ENCODE measurements around the gene CNTNAP2.

Gene CNTNAP2

GRCh38 chr7:146285418-146285817 lies 168.8 kb downstream of the CNTNAP2 start:
- no peaks in the 10 kb centered on the region for H3K36me3 ChIP-seq (ENCODE audit: insufficient read depth, insufficient read length, low read length)
- no peaks in the 10 kb centered on the region for H3K4me1 ChIP-seq (ENCODE audit: insufficient read depth, insufficient read length)
- no peak for TF ChIP-seq SUZ12 (IDR thresholded peaks at IDR 0.05; ENCODE audit: extremely low read depth, insufficient read depth, insufficient read length)
- TF ChIP-seq YY1 (IDR thresholded peaks at IDR 0.05; ENCODE audit: insufficient read depth, insufficient read length): no peak
- TF ChIP-seq ZNF274 (IDR thresholded peaks at IDR 0.05; ENCODE audit: low read depth, low read length): no peak
- H3K9ac ChIP-seq (ENCODE audit: insufficient read length, low read depth): no peak overlapping the region
- no peak overlapping the region for H3K4me3 ChIP-seq (ENCODE audit: insufficient read length, low read depth)
- no peaks in the 10 kb centered on the region for H3K9me3 ChIP-seq (ENCODE audit: insufficient read depth, low read length)
- H3K27me3 ChIP-seq (ENCODE audit: insufficient read depth, insufficient read length): no peaks in the 10 kb centered on the region
- DNase-seq (ENCODE audit: low read depth, low spot score): no peak

GRCh38 chr7:146290746-146291145 lies 174.1 kb downstream of the CNTNAP2 start:
- TF ChIP-seq YY1 (IDR thresholded peaks at IDR 0.05; ENCODE audit: insufficient read depth, insufficient read length) (no peak), ZNF274 (IDR thresholded peaks at IDR 0.05; ENCODE audit: low read depth, low read length) (no peak), SUZ12 (IDR thresholded peaks at IDR 0.05; ENCODE audit: extremely low read depth, insufficient read depth, insufficient read length) (no peak)
- H3K36me3 ChIP-seq (ENCODE audit: insufficient read depth, insufficient read length, low read length): no peaks in the 10 kb centered on the region
- no peaks in the 10 kb centered on the region for H3K9me3 ChIP-seq (ENCODE audit: insufficient read depth, low read length)
- no peak overlapping the region for H3K4me3 ChIP-seq (ENCODE audit: insufficient read length, low read depth)
- H3K4me1 ChIP-seq (ENCODE audit: insufficient read depth, insufficient read length): no peaks in the 10 kb centered on the region
- no peak for DNase-seq (ENCODE audit: low read depth, low spot score)
- no peaks in the 10 kb centered on the region for H3K27me3 ChIP-seq (ENCODE audit: insufficient read depth, insufficient read length)
- no peak overlapping the region for H3K9ac ChIP-seq (ENCODE audit: insufficient read length, low read depth)

- Histone ChIP-seq H3K4me1 (ENCODE audit: insufficient read depth, insufficient read length) (no peaks in the 10 kb centered on the region), H3K4me3 (ENCODE audit: insufficient read length, low read depth) (no peak overlapping the region), H3K9ac (ENCODE audit: insufficient read length, low read depth) (no peak overlapping the region), H3K36me3 (ENCODE audit: insufficient read depth, insufficient read length, low read length) (no peaks in the 10 kb centered on the region), H3K9me3 (ENCODE audit: insufficient read depth, low read length) (no peaks in the 10 kb centered on the region), H3K27me3 (ENCODE audit: insufficient read depth, insufficient read length) (no peaks in the 10 kb centered on the region)
- TF ChIP-seq SUZ12 (IDR thresholded peaks at IDR 0.05; ENCODE audit: extremely low read depth, insufficient read depth, insufficient read length) (no peak), YY1 (IDR thresholded peaks at IDR 0.05; ENCODE audit: insufficient read depth, insufficient read length) (no peak), ZNF274 (IDR thresholded peaks at IDR 0.05; ENCODE audit: low read depth, low read length) (no peak)
- DNase-seq (ENCODE audit: low read depth, low spot score): no peak
Observed at GRCh38 chr7:146291900-146292299, 175.3 kb downstream of the CNTNAP2 start.

- no peak for TF ChIP-seq YY1 (IDR thresholded peaks at IDR 0.05; ENCODE audit: insufficient read depth, insufficient read length)
- no peak for TF ChIP-seq ZNF274 (IDR thresholded peaks at IDR 0.05; ENCODE audit: low read depth, low read length)
- TF ChIP-seq SUZ12 (IDR thresholded peaks at IDR 0.05; ENCODE audit: extremely low read depth, insufficient read depth, insufficient read length): no peak
- Histone ChIP-seq H3K4me3 (ENCODE audit: insufficient read length, low read depth) (no peak overlapping the region), H3K36me3 (ENCODE audit: insufficient read depth, insufficient read length, low read length) (no peaks in the 10 kb centered on the region), H3K9me3 (ENCODE audit: insufficient read depth, low read length) (no peaks in the 10 kb centered on the region), H3K27me3 (ENCODE audit: insufficient read depth, insufficient read length) (no peaks in the 10 kb centered on the region), H3K4me1 (ENCODE audit: insufficient read depth, insufficient read length) (no peaks in the 10 kb centered on the region), H3K9ac (ENCODE audit: insufficient read length, low read depth) (no peak overlapping the region)
- no peak for DNase-seq (ENCODE audit: low read depth, low spot score)
Observed at GRCh38 chr7:146296028-146296427, 179.4 kb downstream of the CNTNAP2 start.

GRCh38 chr7:146314962-146315361 lies 198.4 kb downstream of the CNTNAP2 start:
- no peak overlapping the region for H3K4me3 ChIP-seq (ENCODE audit: insufficient read length, low read depth)
- no peaks in the 10 kb centered on the region for H3K27me3 ChIP-seq (ENCODE audit: insufficient read depth, insufficient read length)
- no peak for TF ChIP-seq ZNF274 (IDR thresholded peaks at IDR 0.05; ENCODE audit: low read depth, low read length)
- TF ChIP-seq SUZ12 (IDR thresholded peaks at IDR 0.05; ENCODE audit: extremely low read depth, insufficient read depth, insufficient read length): no peak
- no peak for TF ChIP-seq YY1 (IDR thresholded peaks at IDR 0.05; ENCODE audit: insufficient read depth, insufficient read length)
- no peak for DNase-seq (ENCODE audit: low read depth, low spot score)
- H3K9ac ChIP-seq (ENCODE audit: insufficient read length, low read depth): no peak overlapping the region
- no peaks in the 10 kb centered on the region for H3K9me3 ChIP-seq (ENCODE audit: insufficient read depth, low read length)
- H3K36me3 ChIP-seq (ENCODE audit: insufficient read depth, insufficient read length, low read length): no peaks in the 10 kb centered on the region
- no peaks in the 10 kb centered on the region for H3K4me1 ChIP-seq (ENCODE audit: insufficient read depth, insufficient read length)

- TF ChIP-seq ZNF274 (IDR thresholded peaks at IDR 0.05; ENCODE audit: low read depth, low read length): no peak
- TF ChIP-seq YY1 (IDR thresholded peaks at IDR 0.05; ENCODE audit: insufficient read depth, insufficient read length): no peak
- TF ChIP-seq SUZ12 (IDR thresholded peaks at IDR 0.05; ENCODE audit: extremely low read depth, insufficient read depth, insufficient read length): no peak
- H3K9ac ChIP-seq (ENCODE audit: insufficient read length, low read depth): no peak overlapping the region
- no peak for DNase-seq (ENCODE audit: low read depth, low spot score)
Observed at GRCh38 chr7:146319629-146320028, 203.0 kb downstream of the CNTNAP2 start.

GRCh38 chr7:146321301-146321700 lies 204.7 kb downstream of the CNTNAP2 start:
- no peak overlapping the region for H3K4me3 ChIP-seq (ENCODE audit: insufficient read length, low read depth)

More at GRCh38 chr7:146319629-146320028, 203.0 kb downstream of the CNTNAP2 start:
- no peaks in the 10 kb centered on the region for H3K27me3 ChIP-seq (ENCODE audit: insufficient read depth, insufficient read length)
- H3K4me1 ChIP-seq (ENCODE audit: insufficient read depth, insufficient read length): no peaks in the 10 kb centered on the region
- no peak overlapping the region for H3K4me3 ChIP-seq (ENCODE audit: insufficient read length, low read depth)
- no peaks in the 10 kb centered on the region for H3K9me3 ChIP-seq (ENCODE audit: insufficient read depth, low read length)
- no peaks in the 10 kb centered on the region for H3K36me3 ChIP-seq (ENCODE audit: insufficient read depth, insufficient read length, low read length)

More at GRCh38 chr7:146321301-146321700, 204.7 kb downstream of the CNTNAP2 start:
- H3K9ac ChIP-seq (ENCODE audit: insufficient read length, low read depth): no peak overlapping the region
- TF ChIP-seq YY1 (IDR thresholded peaks at IDR 0.05; ENCODE audit: insufficient read depth, insufficient read length) (no peak), ZNF274 (IDR thresholded peaks at IDR 0.05; ENCODE audit: low read depth, low read length) (no peak)
- H3K36me3 ChIP-seq (ENCODE audit: insufficient read depth, insufficient read length, low read length): no peaks in the 10 kb centered on the region
- no peaks in the 10 kb centered on the region for H3K27me3 ChIP-seq (ENCODE audit: insufficient read depth, insufficient read length)
- no peaks in the 10 kb centered on the region for H3K9me3 ChIP-seq (ENCODE audit: insufficient read depth, low read length)
- H3K4me1 ChIP-seq (ENCODE audit: insufficient read depth, insufficient read length): no peaks in the 10 kb centered on the region
- no peak for DNase-seq (ENCODE audit: low read depth, low spot score)
